Renal pelvis (tissue), 4 donors: Measurements from ENCODE around the gene GPS2. TPM values are rescaled to one million over a fixed set of nuclear protein-coding genes. Genes with fewer than 3 reads are reported as not detected.
A peak's percentile ranks its signal among the peaks of the same experiment; 100 is the strongest.

Source experiments
- DNase-seq: peaks from one replicate; pipeline ENCODE4 v3.0.0-alpha.2; 2013
- polyA plus RNA-seq, 3 donors: library from polyadenylated mRNA; unstranded; fragments of 120-200 nt; gene quantifications; one replicate each; pipeline ENCODE4 v1.2.1, GENCODE V29; 2013; ENCODE audit not compliant: insufficient read length in 3 of 3

Gene GPS2
- polyA plus RNA-seq, 3 donors = 96.6 to 102 (median 97.8) TPM

GRCh38 chr17:7325031-7325528 is 9.9 kb upstream of the GPS2 start:
- no peak for DNase-seq

- DNase-seq = no peak
Observed at GRCh38 chr17:7324438-7324779, 9.2 kb upstream of the GPS2 start.

- DNase-seq = no peak
Observed at GRCh38 chr17:7323731-7324437, 8.7 kb upstream of the GPS2 start.

GRCh38 chr17:7322520-7323194 is 7.5 kb upstream of the GPS2 start:
- DNase-seq = no peak

- DNase-seq = no peak
Observed at GRCh38 chr17:7321466-7321865, 6.3 kb upstream of the GPS2 start.

GRCh38 chr17:7318121-7318860 is 3.1 kb upstream of the GPS2 start:
- no peak for DNase-seq

GRCh38 chr17:7317161-7317803 is 2.1 kb upstream of the GPS2 start:
- DNase-seq = no peak

- DNase-seq = no peak
Observed at GRCh38 chr17:7315570-7316235, 543 bp upstream of the GPS2 start.

GRCh38 chr17:7313890-7314718 is 1.1 kb downstream of the GPS2 start:
- no peak for DNase-seq

GRCh38 chr17:7313088-7313889 is 1.9 kb downstream of the GPS2 start:
- no peak for DNase-seq

- no peak for DNase-seq
Observed at GRCh38 chr17:7312432-7313087, 2.6 kb downstream of the GPS2 start.

GRCh38 chr17:7311110-7311705 is 4.0 kb downstream of the GPS2 start:
- DNase-seq = no peak

- no peak for DNase-seq
Observed at GRCh38 chr17:7309628-7310027, 5.5 kb downstream of the GPS2 start.

- DNase-seq = no peak
Observed at GRCh38 chr17:7308625-7309433, 6.3 kb downstream of the GPS2 start.

- no peak for DNase-seq
Observed at GRCh38 chr17:7307686-7308624, 7.2 kb downstream of the GPS2 start.

- peak; percentile 100 for DNase-seq
Observed at GRCh38 chr17:7306911-7307685, 8.1 kb downstream of the GPS2 start, which contains the start of gene EIF5A. EIF5A (plus strand) TSS chr17:7307628; CDS start chr17:7309636, 2,008 bp downstream.
